SK-N-SH (cell line): ENCODE measurements around the gene GAS6. TPM values are rescaled to one million over a fixed set of nuclear protein-coding genes. Genes with fewer than 3 reads are reported as not detected.

Experiments
- CTCF ChIA-PET: fragments of 300-600, 350-600 bp; formaldehyde crosslinking; extraction: SDS; loops from one replicate; lab custom pipeline; 2021; lab: Yijun Ruan, JAX
- POLR2A ChIA-PET: fragments of 350-600 bp; sonication (Branson Sonifier 250); formaldehyde crosslinking; extraction: SDS; loops from one replicate; lab custom pipeline; 2020; ENCODE audit warnings: antibody characterized with exemption, inconsistent platforms; lab: Yijun Ruan, JAX
- DNase-seq: peaks from one replicate; pipeline ENCODE4 v3.0.0; 2012
- H2AFZ ChIP-seq: fragments of 200-600 bp; sonication (generic); 2 replicates; pipeline ENCODE4 v1.8.1; 2016; ENCODE audit warnings: antibody characterized with exemption, mild to moderate bottlenecking, low read depth
- H3F3A ChIP-seq: fragments of 200-600 bp; sonication (generic); replicated peaks from 2 replicates; pipeline ENCODE3; 2016; ENCODE audit warnings: antibody characterized with exemption, mild to moderate bottlenecking; ENCODE audit not compliant: insufficient read depth
- H3K27ac ChIP-seq, 2 experiments: fragments of 200-500 bp in 1 of 2; fragments of 200-600 bp in 1 of 2; sonication (Bioruptor generic) in 1 of 2; sonication (generic), shearing (Covaris generic) in 1 of 2; 2 replicates each; pipeline versions ENCODE4 v1.5.1 to v1.6.1; 2014 to 2016; ENCODE audit warnings: low read depth in 2 of 2, inconsistent platforms in 1 of 2, low read length in 1 of 2, mild to moderate bottlenecking in 1 of 2, mixed read lengths in 1 of 2
- H3K27me3 ChIP-seq: fragments of 200-600 bp; sonication (generic), shearing (Covaris generic); 2 replicates; pipeline ENCODE4 v1.6.1; 2016; ENCODE audit warnings: mixed run types; ENCODE audit not compliant: insufficient read depth
- H3K36me3 ChIP-seq, 2 experiments: fragments of 200-500 bp in 1 of 2; fragments of 200-600 bp in 1 of 2; sonication (Bioruptor generic) in 1 of 2; sonication (generic) in 1 of 2; replicated peaks in 1 of 2; 2 replicates each; pipeline versions ENCODE3 to v1.5.1; 2014 to 2016; ENCODE audit warnings: low read length in 1 of 2, mild to moderate bottlenecking in 1 of 2; ENCODE audit not compliant: insufficient read depth in 2 of 2, control insufficient read depth in 1 of 2
- H3K4me1 ChIP-seq, 2 experiments: fragments of 200-500 bp in 1 of 2; fragments of 200-600 bp in 1 of 2; sonication (Bioruptor generic) in 1 of 2; sonication (generic), shearing (Covaris generic) in 1 of 2; 2 replicates each; pipeline versions ENCODE4 v1.5.1 to v1.6.1; 2014 to 2016; ENCODE audit warnings: low read depth in 1 of 2, low read length in 1 of 2, mixed run types in 1 of 2; ENCODE audit not compliant: insufficient read depth in 2 of 2, control insufficient read depth in 1 of 2
- H3K4me2 ChIP-seq: fragments of 200-600 bp; sonication (generic), shearing (Covaris generic); 2 replicates; pipeline ENCODE4 v1.6.1; 2017; ENCODE audit warnings: mixed run types
- H3K4me3 ChIP-seq, 2 experiments: fragments of 200-500 bp in 1 of 2; fragments of 200-600 bp in 1 of 2; sonication (Bioruptor generic) in 1 of 2; sonication (generic), shearing (Covaris generic) in 1 of 2; 2 replicates each; pipeline versions ENCODE4 v1.5.1 to v1.8.1; 2014 to 2016; ENCODE audit warnings: low read depth in 2 of 2, inconsistent platforms in 1 of 2, low read length in 1 of 2, mild to moderate bottlenecking in 1 of 2, mixed read lengths in 1 of 2, moderate library complexity in 1 of 2
- H3K79me2 ChIP-seq: fragments of 200-600 bp; sonication (generic); 2 replicates; pipeline ENCODE4 v1.8.1; 2017; ENCODE audit warnings: mild to moderate bottlenecking; ENCODE audit not compliant: insufficient read depth
- H3K9ac ChIP-seq: fragments of 200-600 bp; sonication (generic); 2 replicates; pipeline ENCODE4 v1.6.1; 2017; ENCODE audit warnings: mixed run types
- H3K9me2 ChIP-seq: fragments of 200-600 bp; sonication (generic); 2 replicates; pipeline ENCODE4 v1.6.1; 2017; ENCODE audit warnings: mixed run types
- H3K9me3 ChIP-seq: fragments of 200-600 bp; sonication (generic); 2 replicates; pipeline ENCODE4 v1.6.1; 2017; ENCODE audit warnings: mixed run types, mild to moderate bottlenecking, moderate library complexity
- H4K20me1 ChIP-seq: fragments of 200-600 bp; sonication (generic); 2 replicates; pipeline ENCODE4 v1.6.1; 2017; ENCODE audit warnings: mild to moderate bottlenecking, mixed run types; ENCODE audit not compliant: insufficient read depth
- CHD2 ChIP-seq: fragments of 150-350 bp; IDR thresholded peaks from 2 replicates; pipeline ENCODE4 v1.6.1; 2018; ENCODE audit warnings: low read length; ENCODE audit not compliant: partially characterized antibody
- EP300 ChIP-seq, 2 experiments: IDR thresholded peaks; 2 replicates each; pipeline versions ENCODE4 v1.4.0 to v1.6.1; 2012; ENCODE audit warnings: borderline replicate concordance in 1 of 2, low read depth in 1 of 2, low read length in 1 of 2
- EZH2phosphoT487 ChIP-seq: fragments of 200-600 bp; sonication (generic); IDR thresholded peaks from 2 replicates; pipeline ENCODE4 v1.6.1; 2017; ENCODE audit warnings: low read depth, mixed run types, mild to moderate bottlenecking, antibody characterized with exemption, moderate library complexity, borderline replicate concordance
- FOSL2 ChIP-seq: IDR thresholded peaks from 2 replicates; pipeline ENCODE4 v1.4.0; 2012; ENCODE audit warnings: low read depth, mild to moderate bottlenecking, moderate library complexity, borderline replicate concordance
- FOXJ3 ChIP-seq: sonication (generic); formaldehyde crosslinking; IDR thresholded peaks from 2 replicates; pipeline ENCODE4 v1.5.1; 2020; ENCODE audit warnings: mild to moderate bottlenecking, missing genetic modification reagents
- FOXM1 ChIP-seq: IDR thresholded peaks from 2 replicates; pipeline ENCODE4 v1.4.0; 2012; ENCODE audit warnings: low read depth, mild to moderate bottlenecking
- GABPA ChIP-seq: IDR thresholded peaks from 2 replicates; pipeline ENCODE4 v1.4.0; 2012; ENCODE audit warnings: low read depth, mild to moderate bottlenecking
- NRF1 ChIP-seq: IDR thresholded peaks from 2 replicates; pipeline ENCODE4 v1.6.1; 2012; ENCODE audit warnings: low read depth, mild to moderate bottlenecking, low read length
- POLR2AphosphoS5 ChIP-seq: IDR thresholded peaks from 2 replicates; pipeline ENCODE4 v1.6.1; 2012; ENCODE audit warnings: low read depth, low read length
- SIN3A ChIP-seq: IDR thresholded peaks from 2 replicates; pipeline ENCODE4 v1.6.1; 2012; ENCODE audit warnings: low read depth, mild to moderate bottlenecking, low read length, moderate library complexity, borderline replicate concordance
- USF1 ChIP-seq: IDR thresholded peaks from 2 replicates; pipeline ENCODE4 v1.4.0; 2012; ENCODE audit warnings: low read depth, borderline replicate concordance
- YY1 ChIP-seq: IDR thresholded peaks from 2 replicates; pipeline ENCODE4 v1.4.0; 2012; ENCODE audit warnings: low read depth, mild to moderate bottlenecking
- WGBS: methylation state at CpG from one replicate; pipeline ENCODE4 v1.1.6; 2017; ENCODE audit warnings: low lambda C conversion rate; 5-methylcytosine and 5-hydroxymethylcytosine counted together
- polyA plus RNA-seq, 3 experiments: library from polyadenylated mRNA; depleted of rRNA; stranded (reverse); fragments of >200 nt; gene quantifications; 2 replicates each; pipeline ENCODE4 v1.2.3, GENCODE V29; 2012
- TF ChIP-seq, protein P1 (sequence below): fragments of 150-350 bp; IDR thresholded peaks from 2 replicates; pipeline ENCODE4 v1.6.1; 2017; ENCODE audit warnings: antibody characterized with exemption, low read length, low read depth, borderline replicate concordance
- TF ChIP-seq, protein P2 (sequence below): IDR thresholded peaks from 2 replicates; pipeline ENCODE4 v1.6.1; 2012; ENCODE audit warnings: mild to moderate bottlenecking, low read depth, low read length, moderate library complexity
- TF ChIP-seq, protein P3 (sequence below): IDR thresholded peaks from 2 replicates; pipeline ENCODE4 v1.4.0; 2012; ENCODE audit warnings: low read depth, borderline replicate concordance

Gene GAS6
- polyA plus RNA-seq, 1 of the 3 experiments (the other 2 are of a cell fraction) = 380 TPM

- POLR2A ChIA-PET = no interaction called here
- Histone ChIP-seq H4K20me1 (no peaks in the 10 kb centered on the region), H3K4me3 (no peak overlapping the region), H3K4me1 (no peaks in the 10 kb centered on the region; a peak in 1 of 4 replicates), H3K9ac (no peak overlapping the region), H2AFZ (no peak overlapping the region), H3K79me2 (no peaks in the 10 kb centered on the region), H3K4me2 (no peak overlapping the region), H3F3A (peaks cover 7% of the 10 kb centered on the region), H3K27me3 (no peaks in the 10 kb centered on the region), H3K27ac (no peak overlapping the region), H3K9me3 (no peaks in the 10 kb centered on the region), H3K9me2 (no peaks in the 10 kb centered on the region), H3K36me3 (no peaks in the 10 kb centered on the region)
- no peak for DNase-seq
- TF ChIP-seq CHD2 (no peak), FOSL2 (no peak), YY1 (no peak), POLR2AphosphoS5 (no peak), NRF1 (no peak), USF1 (no peak), GABPA (no peak), FOXM1 (no peak), EP300 (IDR thresholded peaks at IDR 0.05; ENCODE audit: borderline replicate concordance in 1 of 2, low read depth in 1 of 2, low read length in 1 of 2) (no peak)
- TF ChIP-seq, protein P1, sequence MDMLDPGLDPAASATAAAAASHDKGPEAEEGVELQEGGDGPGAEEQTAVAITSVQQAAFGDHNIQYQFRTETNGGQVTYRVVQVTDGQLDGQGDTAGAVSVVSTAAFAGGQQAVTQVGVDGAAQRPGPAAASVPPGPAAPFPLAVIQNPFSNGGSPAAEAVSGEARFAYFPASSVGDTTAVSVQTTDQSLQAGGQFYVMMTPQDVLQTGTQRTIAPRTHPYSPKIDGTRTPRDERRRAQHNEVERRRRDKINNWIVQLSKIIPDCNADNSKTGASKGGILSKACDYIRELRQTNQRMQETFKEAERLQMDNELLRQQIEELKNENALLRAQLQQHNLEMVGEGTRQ = no peak
- TF ChIP-seq, protein P2, sequence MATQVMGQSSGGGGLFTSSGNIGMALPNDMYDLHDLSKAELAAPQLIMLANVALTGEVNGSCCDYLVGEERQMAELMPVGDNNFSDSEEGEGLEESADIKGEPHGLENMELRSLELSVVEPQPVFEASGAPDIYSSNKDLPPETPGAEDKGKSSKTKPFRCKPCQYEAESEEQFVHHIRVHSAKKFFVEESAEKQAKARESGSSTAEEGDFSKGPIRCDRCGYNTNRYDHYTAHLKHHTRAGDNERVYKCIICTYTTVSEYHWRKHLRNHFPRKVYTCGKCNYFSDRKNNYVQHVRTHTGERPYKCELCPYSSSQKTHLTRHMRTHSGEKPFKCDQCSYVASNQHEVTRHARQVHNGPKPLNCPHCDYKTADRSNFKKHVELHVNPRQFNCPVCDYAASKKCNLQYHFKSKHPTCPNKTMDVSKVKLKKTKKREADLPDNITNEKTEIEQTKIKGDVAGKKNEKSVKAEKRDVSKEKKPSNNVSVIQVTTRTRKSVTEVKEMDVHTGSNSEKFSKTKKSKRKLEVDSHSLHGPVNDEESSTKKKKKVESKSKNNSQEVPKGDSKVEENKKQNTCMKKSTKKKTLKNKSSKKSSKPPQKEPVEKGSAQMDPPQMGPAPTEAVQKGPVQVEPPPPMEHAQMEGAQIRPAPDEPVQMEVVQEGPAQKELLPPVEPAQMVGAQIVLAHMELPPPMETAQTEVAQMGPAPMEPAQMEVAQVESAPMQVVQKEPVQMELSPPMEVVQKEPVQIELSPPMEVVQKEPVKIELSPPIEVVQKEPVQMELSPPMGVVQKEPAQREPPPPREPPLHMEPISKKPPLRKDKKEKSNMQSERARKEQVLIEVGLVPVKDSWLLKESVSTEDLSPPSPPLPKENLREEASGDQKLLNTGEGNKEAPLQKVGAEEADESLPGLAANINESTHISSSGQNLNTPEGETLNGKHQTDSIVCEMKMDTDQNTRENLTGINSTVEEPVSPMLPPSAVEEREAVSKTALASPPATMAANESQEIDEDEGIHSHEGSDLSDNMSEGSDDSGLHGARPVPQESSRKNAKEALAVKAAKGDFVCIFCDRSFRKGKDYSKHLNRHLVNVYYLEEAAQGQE = no peak
- WGBS = 86% methylated on average over 12 of the region's 12 CpGs
- CTCF ChIA-PET = no interaction called here
These were observed 76.2 kb downstream of the GAS6 start for GRCh38 chr13:113787694-113788093.

GRCh38 chr13:113786262-113786841, 77.5 kb downstream of the GAS6 start:
- Histone ChIP-seq H3K27ac (no peak overlapping the region), H3K27me3 (no peaks in the 10 kb centered on the region), H3K9ac (no peak overlapping the region), H3K79me2 (no peaks in the 10 kb centered on the region), H2AFZ (no peak overlapping the region), H3K9me2 (no peaks in the 10 kb centered on the region; the same call in 1 of the 2 replicates), H3K4me1 (no peaks in the 10 kb centered on the region; a peak in 1 of 4 replicates), H3K4me2 (no peak overlapping the region), H3K4me3 (no peak overlapping the region), H3F3A (peaks cover 7% of the 10 kb centered on the region), H3K9me3 (no peaks in the 10 kb centered on the region), H3K36me3 (no peaks in the 10 kb centered on the region), H4K20me1 (no peaks in the 10 kb centered on the region)
- DNase-seq = no peak
- TF ChIP-seq, protein P3, sequence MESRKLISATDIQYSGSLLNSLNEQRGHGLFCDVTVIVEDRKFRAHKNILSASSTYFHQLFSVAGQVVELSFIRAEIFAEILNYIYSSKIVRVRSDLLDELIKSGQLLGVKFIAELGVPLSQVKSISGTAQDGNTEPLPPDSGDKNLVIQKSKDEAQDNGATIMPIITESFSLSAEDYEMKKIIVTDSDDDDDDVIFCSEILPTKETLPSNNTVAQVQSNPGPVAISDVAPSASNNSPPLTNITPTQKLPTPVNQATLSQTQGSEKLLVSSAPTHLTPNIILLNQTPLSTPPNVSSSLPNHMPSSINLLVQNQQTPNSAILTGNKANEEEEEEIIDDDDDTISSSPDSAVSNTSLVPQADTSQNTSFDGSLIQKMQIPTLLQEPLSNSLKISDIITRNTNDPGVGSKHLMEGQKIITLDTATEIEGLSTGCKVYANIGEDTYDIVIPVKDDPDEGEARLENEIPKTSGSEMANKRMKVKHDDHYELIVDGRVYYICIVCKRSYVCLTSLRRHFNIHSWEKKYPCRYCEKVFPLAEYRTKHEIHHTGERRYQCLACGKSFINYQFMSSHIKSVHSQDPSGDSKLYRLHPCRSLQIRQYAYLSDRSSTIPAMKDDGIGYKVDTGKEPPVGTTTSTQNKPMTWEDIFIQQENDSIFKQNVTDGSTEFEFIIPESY = no peak
- TF ChIP-seq FOXJ3 (CRISPR knock-in tag) = no peak
- TF ChIP-seq SIN3A = no peak
- TF ChIP-seq USF1 = no peak
- TF ChIP-seq POLR2AphosphoS5 = no peak
- peak; percentile 61; the same call in 1 of the 2 replicates for TF ChIP-seq EZH2phosphoT487
- POLR2A ChIA-PET = no interaction called here
- CTCF ChIA-PET = no interaction called here
- whole genome bisulfite sequencing = 85% methylated on average over 17 of the region's 17 CpGs
